Skin of body (tissue), 2 donors: ENCODE data around the gene RAB20. TPM values are rescaled to one million over a fixed set of nuclear protein-coding genes. Genes with fewer than 3 reads are reported as not detected.

Experiments used
- DNase-seq: peaks from one replicate; lab custom pipeline; 2025; lab: John Stamatoyannopoulos, UW
- total RNA-seq: library from RNA; depleted of rRNA; stranded (reverse); fragments of >200 nt; gene quantifications from one replicate; pipeline ENCODE4 v1.2.3, GENCODE V29; 2014

Gene RAB20
- total RNA-seq, 1 donor from 2014 or later = 8.0 TPM

DNA sequence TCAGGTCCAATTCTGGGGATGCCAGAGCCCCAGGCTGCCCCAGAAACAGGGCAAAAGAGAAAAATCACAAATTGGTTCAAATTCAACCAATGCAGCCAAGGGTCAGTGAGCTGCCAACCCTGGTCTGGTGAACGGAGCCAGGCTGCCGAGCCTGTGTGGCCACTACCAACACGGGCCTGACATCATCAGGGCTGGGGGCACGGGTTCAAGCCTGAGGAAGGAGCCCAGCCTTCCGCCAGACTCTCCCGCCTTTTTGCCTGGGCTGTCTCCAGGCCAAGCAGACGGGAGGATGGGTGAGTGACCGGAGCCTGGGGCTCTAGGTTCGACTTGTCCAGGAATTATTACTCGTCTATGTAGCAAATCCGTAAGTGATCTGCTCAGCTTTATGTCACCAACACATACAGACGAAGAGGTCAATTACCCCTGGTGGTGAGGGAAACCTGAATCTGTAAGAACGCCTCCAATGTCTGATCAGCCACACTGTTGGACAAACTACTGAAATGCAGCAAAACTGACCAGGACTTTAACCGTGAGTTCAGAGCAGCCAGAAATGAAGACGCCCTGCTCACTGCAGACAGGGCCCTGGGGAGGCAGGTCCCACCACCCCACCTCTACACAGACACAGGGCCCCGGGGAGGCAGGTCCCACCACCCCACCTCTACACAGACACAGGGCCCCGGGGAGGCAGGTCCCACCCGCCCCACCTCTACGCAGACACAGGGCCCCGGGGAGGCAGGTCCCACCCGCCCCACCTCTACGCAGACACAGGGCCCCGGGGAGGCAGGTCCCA lies 31.8 kb downstream of the RAB20 start:
- DNase-seq = no peak

DNA sequence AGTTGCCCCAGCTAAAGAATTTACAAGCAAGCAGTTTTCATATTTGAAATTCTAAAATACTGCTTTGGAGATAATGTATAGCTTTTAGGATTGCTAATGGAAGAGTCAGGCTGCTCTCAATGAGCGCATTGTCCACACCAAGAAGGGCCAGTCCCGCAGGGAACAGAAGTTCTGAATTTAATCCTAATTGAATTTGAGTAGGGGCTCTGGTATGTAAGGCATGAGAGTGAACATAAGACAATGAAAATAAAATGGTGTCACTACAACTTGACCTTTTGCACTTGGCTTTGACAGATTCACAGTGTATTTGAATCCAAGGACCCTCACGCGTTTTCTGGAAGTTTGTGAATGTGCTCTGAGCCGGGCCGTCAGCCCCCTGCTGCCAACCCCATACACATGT lies 32.6 kb downstream of the RAB20 start:
- no peak for DNase-seq

DNA sequence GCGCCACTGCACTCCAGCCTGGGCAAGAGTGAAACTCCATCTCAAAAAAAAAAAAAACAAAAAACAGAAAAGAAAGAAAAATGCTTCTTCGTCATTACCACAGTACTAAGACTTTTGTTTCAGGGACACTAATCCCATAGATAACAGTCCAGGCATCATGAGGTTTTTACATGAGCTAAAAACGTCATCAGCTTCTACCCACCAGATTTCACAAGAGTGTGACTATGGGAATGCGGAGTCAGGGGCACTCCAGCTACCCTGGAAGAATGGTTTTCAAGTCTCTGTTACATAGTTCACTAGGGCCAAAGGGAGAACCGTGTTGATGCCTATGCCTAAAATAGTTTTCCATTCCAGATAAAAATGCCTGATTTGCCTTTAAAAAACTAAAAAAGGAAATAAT lies 33.2 kb downstream of the RAB20 start:
- DNase-seq = no peak

DNA sequence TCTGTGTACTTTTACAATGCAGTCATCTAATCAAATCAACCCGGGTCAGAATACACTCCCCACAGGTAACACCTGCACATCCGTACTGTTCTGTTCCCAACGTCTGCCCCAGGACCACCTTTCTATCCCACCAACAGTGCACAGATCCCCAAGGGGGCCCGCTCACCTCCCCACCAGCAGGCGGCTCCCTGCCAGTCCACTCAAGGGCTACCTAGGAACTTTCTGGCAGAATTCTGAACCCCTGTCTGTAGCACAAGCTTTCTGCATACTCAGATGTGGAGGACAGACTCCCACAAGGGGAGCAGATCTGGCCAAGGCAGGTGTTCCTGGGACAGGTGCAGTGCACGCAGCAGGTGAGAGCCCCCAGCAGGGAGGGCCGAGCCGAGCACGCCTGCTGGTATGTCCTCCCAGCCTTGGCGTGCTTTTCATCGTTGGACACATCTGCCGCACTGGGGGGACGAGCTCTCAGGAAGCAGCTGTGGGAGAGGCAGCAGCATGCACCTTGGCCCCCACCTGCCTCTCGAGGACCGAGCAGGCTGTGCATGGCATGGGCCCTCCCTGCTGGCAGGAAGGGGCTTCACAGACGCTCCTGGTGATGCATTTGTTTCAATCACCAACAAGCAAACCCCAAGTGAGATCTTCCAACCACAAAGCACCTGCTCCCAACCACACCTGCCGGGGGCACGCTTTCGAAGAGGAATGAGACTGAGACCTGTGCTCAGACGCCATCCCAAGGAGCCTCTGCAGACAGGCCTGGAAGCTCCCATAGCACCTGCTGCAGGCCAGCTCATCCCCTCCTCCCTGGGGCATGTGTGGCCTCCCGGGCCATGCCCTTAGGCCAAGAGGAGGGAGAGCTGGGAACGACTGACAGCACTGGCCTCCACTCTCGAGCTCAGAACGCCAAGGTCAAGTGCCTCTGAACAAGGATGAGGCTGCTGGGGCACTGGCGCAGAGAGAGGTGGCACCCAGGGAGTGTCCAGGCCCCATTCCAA lies 35.9 kb downstream of the RAB20 start:
- DNase-seq = no peak

DNA sequence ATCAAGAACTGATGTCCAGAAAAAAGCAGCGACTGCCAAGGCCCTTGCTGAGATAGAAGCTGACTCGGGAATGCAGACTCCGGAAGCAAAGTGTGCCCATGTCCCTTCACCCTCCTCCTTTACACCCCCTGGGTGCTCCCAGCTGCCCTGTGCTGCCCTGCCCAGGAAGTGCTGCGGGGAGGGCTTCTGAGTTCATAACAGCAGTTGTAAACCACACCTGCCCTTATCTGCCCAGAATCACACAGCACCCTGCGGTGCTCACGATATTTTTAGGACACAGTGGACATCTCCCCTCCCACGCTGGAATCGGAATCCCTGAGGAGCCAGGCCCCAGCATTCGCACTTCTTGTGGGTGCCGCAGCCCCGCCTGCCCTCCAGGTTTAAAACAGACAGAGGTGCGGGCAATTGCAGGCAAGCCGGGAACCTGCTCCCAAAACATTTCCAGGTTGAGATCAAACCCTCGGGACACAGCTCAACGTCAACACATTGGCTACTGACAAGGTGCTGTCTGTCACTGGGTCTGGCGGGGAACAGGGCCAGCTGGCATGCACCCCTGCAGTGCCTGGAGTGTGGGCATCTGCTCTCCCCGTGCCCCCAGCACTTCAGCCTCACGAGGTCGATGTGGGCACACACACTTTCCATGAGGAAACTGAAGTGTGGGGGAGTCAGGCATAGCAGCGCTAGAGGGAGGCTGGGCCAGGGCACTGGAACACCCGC lies 36.8 kb downstream of the RAB20 start:
- no peak for DNase-seq

DNA sequence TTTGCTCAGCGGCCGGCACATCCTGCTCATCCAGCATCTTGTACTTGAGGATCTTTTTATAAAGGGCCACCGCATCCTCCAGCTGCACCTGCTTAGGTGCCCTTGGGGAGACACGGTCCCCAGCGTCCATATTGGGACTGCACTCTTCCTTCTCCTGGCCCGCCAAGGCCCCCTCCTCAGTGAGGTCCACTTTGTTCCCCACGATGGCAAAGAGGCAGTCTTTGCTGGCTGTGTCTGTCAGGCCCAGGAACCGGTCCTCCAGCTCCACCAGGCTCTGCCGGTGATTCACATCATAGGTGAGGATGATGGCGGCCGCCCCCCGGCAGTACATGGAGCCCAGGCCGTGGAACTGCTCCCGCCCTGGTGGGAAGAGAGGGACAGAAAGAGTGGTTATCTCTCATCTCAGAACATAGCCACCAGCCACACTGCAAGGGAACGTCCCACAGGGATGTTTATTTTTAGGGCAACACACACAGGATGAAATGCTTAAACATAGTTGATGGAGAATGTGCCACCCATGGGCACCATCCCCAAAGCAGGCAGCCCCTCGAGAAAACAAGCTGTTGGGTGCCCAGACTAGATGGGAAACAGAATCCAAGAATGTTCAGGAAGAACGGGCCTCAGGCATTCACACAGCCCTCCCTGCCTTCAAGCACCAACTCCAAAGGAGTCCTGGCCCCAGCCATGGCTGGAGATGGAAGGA lies 37.5 kb downstream of the RAB20 start:
- no peak for DNase-seq

DNA sequence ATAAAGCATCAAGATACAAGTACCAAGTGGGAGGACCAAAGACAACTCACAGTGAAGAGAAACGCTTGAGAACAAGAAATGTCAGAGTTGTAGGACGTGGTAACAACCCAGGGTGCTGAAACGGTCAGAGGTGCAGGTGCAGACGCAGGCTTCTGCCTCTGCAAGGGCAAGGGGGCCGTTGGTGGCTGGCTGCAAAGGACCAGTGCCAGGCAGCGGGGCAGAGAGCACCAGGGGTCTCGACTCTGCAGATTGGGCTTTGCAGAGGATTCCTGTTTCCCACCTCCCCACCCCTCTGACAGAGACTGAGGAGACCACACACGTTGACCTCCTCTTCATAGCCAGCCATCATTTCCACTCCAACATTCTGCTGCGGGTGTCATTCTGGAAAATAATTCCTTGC lies 38.3 kb downstream of the RAB20 start:
- no peak for DNase-seq

DNA sequence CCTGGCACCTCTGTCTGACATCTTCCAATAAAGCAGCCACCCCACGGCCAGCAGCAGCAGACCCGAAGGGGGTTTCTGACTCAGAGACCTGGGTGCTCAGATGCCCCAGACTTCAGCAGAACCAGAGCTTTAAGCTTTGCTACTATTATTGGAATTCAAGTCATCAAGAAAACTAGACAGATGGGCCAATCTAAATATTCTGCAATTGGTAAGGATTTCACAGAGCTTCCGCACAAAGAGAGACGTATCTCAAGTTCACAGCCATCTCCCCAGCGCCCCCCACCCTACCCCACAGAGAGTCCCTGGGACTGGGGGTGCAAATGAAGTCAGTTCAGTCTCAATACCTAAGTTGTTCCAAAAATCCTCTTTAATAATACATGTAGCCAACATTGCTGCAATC lies 38.8 kb downstream of the RAB20 start:
- DNase-seq = no peak

DNA sequence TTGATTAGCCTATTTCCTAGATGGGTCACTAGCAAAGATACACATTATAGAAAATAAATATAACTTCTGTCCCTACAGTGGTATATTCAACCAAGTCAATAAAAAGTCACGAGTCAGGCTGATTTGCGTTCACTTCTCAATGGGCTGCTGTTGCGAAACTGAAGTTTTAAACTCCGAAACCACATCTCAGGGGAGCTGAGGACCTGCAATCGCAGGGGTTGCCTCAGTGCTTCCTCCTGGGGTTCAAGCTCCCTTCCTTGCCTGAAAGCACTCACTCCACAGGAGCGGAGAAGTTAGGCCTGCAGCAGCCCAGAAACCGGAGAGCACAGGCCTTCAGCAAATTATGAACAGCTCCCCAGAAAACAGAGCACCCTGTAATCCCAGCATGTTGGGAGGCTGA lies 39.6 kb downstream of the RAB20 start:
- no peak for DNase-seq

DNA sequence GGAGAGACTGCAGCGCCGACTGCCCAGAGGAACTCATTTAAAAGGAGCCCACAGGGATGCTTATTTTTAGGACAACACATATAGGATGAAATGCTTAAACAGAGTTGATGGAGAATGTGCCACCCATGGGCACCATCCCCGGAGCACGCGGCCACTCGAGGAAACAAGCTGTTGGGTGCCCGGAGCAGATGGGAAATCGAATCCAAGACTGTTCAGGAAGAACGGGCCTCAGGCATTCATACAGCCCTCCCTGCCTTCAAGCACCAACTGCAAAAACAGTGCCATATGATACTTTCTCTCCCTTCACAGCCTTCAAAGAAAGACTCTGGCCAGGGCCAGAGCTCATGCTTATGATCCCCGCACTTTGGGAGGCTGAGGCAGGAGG lies 40.2 kb downstream of the RAB20 start:
- DNase-seq = no peak

DNA sequence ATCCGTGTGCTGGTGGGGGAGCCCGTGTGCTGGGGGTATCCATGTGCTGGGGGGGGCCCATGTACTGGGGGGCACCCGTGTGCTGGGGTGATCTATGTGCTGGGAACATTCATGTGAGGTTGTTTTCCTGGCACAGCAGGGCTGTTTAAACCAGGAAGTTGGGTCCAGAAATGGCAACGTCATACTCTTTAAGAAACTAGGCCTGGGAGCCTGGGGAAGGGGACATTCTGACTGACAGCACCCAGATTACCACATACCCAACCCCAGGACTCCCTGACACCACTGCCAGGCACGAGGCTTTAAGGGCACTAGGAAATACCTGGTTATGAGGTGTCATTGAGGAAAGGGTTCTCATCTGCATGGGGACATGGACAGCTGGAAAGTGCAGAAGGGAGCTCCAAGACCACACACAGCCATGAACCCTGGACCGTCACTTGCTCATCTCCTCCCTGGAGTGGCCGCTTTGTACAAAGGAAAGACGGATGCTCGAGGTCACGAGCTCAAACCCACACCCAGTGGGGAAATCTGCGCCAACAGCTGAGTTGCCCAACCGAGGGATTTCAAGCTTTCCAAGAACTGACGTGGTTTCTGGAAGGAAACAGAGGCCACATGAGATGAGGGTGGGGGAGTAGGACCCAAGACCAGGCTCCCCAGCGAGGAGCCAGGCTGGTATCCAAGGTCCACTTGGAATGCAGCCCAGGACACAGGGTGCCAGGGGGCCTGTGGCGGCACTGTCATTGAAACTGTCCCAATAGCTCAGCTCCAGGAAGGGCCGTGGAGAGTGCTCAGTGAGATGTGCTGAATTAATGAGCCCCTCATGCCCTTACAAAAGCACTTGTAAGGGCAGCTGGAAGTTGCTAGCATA lies 40.9 kb downstream of the RAB20 start:
- no peak for DNase-seq

DNA sequence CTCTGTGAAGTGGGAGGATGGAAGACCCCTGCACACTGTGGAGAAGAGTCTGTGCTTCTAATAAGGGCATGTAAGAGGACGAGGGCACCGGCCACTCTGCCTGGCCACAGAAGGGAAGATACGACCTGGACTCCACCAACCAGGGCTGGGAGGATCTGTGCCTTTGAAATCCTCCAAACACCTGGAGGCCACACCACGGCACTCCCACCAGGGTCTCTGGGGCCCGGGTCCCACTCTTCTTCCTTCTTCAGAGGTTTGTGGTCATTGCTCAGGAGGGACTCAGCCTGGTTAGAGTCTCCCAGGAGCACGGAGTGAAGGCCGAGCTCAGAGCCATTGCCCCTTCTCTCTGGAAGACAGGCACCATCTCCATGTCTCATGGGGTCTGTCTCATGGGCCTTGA lies 42.0 kb downstream of the RAB20 start:
- no peak for DNase-seq

DNA sequence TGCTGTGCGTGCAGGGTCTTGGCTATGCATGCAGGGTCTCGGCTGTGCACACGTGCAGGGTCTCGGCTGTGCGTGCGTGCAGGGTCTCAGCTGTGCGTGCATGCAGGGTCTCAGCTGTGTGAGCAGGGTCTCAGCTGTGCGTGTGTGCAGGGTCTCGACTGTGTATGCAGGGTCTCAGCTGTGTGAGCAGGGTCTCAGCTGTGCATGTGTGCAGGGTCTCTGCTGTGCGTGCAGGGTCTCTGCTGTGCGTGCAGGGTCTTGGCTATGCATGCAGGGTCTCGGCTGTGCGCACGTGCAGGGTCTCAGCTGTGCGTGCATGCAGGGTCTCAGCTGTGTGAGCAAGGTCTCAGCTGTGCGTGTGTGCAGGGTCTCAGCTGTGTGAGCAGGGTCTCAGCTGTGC lies 42.5 kb downstream of the RAB20 start:
- DNase-seq = no peak

DNA sequence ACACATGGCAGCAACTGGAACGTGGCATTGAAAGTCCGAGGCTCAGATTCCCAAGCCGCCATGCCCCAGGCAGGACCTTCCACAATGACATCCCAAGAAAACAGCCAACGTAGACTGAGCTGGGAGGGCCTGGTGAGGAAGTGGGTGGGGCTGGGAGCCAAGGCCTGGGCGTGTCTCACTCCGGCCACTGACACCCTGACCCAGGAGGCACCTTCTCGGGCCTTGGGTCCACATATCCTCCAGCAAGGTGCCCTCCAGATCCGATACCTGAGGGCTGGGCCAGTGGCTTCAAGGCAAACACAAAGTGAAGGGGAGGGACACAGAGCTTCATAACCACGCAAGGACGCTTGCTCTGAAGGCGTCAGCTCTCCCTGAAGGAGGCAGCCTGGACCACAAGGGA lies 43.0 kb downstream of the RAB20 start:
- no peak for DNase-seq

DNA sequence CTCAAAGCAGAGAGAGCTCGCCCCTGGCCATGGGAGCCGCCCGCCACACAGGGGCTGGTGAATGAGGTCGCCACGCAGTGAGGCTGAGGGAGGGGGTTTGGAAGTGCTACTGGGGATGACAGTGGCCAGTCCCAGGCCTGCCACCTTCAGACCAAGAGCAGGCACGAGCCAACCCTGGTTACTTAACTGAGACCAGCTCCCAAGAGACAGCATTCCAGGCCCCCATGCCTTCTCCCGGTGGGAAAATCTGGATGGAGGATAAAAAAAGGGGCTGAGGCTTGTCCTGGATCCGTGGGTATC lies 43.3 kb downstream of the RAB20 start:
- no peak for DNase-seq

DNA sequence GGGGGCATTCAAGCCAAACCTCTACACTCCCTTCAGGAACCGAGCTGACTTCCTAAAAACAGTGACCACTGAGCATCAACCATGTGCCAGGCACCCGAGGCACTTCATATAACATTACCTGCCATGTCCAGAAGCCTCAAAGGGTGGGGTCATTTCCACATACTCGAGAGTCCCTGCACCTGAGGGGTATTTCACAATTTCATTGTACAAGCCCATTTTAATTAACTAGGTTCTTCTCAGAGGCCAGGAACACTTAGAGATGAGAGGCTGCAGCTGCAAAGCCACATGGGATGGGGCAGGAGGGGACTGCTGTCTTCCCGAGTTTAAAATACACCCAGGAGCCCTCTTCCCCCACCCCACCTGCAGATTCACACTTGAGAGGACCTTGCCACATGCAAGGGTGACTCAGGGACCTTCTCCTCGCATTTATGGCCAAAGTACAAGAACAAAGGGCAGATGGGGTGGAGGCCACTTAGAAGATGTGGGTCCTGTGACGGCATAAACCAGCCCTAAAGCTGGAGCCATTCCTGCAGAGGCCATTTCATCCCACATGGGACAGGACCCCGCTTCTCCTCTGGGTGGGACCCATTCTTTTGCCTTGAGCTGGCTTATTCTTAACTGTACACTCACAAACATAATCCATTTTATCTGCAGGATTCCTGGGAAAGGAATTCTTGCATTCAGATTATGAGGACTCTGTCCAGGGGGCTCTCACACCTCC lies 43.9 kb downstream of the RAB20 start:
- DNase-seq = no peak

DNA sequence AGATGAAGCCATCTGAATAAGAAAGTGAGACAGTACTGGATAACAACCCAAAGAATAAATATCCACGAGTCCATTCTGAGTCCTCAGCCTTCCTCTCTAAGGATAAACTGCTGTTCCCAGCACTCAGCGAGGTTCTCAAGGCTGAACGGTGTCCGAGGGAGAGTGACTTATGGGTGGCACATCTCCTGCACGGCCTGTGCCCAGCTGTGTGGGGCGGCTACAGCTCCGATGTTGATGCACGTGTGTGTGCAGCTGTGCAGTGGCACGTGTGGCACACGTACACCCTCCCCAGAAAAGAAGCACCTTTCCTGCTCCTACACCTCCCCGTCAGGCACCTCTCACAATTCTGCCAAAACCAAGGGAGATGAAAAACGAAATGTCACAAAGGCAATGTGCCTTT lies 45.0 kb downstream of the RAB20 start:
- no peak for DNase-seq

DNA sequence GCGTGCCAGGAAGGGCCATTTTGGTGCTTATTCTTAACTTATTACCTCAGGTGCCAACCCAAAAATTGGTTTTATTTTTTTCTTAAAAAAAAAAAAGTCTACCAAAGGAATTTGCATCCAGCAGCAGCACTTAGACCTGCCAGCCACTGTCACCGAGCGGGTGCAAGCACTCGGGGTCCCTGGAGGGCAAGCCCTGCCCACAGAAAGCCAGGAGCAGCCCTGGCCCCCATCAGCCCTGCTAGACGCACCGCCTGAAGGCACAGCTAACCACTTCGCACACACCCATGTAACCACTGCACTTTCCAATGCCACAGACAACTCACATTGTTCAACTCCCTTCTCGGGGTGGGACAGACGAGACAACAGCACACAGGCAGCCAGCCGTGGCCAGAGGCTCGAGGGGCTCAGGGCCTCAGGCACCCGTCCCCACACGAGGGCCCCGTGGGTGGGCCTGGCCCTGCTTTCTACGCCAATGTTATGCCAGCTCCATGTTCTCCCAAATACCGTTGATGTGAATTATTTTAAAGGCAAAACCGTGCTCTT lies 49.3 kb downstream of the RAB20 start:
- no peak for DNase-seq

DNA sequence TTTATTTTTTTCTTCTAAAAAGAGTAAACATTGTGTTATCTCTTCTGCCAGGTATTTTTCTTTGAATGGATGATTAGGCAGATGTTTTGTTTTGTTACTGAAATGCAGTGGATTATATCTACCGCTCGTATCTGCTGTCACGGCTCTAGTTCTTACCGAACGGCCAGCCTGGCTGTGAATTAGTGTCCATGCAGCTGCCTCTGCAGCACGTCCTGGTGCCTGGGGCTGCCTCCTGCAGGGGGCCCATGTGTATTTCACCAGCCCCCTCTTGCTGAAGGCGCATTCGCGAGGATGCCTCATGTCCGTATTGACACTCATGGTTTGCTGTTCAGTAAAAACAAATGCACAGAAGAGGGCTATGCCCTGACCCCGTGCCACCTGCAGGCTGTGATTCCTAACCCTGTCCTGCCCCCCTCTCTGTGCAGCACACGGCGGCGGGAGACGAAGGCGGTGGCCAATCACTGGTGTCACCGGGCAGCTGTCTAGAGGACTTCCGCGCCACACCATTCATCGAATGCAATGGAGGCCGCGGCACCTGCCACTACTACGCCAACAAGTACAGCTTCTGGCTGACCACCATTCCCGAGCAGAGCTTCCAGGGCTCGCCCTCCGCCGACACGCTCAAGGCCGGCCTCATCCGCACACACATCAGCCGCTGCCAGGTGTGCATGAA lies 49.9 kb downstream of the RAB20 start:
- no peak for DNase-seq
